Tibial nerve (tissue), 4 donors: Measurements from ENCODE around the gene TOM1L2. TPM values are rescaled to one million over a fixed set of nuclear protein-coding genes. Genes with fewer than 3 reads are reported as not detected.

Experiments
- DNase-seq, 2 donors: peaks; one replicate each; pipeline ENCODE4 v3.0.0-alpha.2; 2019; ENCODE audit warnings: low spot score in 2 of 2
- H3K27ac ChIP-seq, 4 donors: fragments of 200-600 bp; sonication (generic) in 3 of 4; one replicate each; pipeline ENCODE4 v1.5.1; 2017 to 2019; ENCODE audit warnings: mild to moderate bottlenecking in 1 of 4
- H3K27me3 ChIP-seq, 2 donors: fragments of 200-600 bp; sonication (generic) in 1 of 2; one replicate each; pipeline versions ENCODE4 v1.5.1 to v1.6.0; 2017 to 2019
- H3K36me3 ChIP-seq, 3 donors: fragments of 200-600 bp; sonication (generic); one replicate each; pipeline ENCODE4 v1.5.1; 2018 to 2019
- H3K4me1 ChIP-seq, 4 donors: fragments of 200-600 bp; sonication (generic) in 3 of 4; one replicate each; pipeline ENCODE4 v1.5.1; 2017 to 2019
- H3K4me3 ChIP-seq, 4 donors: fragments of 200-600 bp; sonication (generic) in 3 of 4; one replicate each; pipeline ENCODE4 v1.5.1; 2017 to 2019; ENCODE audit warnings: mild to moderate bottlenecking in 1 of 4, moderate library complexity in 1 of 4
- H3K9me3 ChIP-seq, 4 donors: fragments of 200-600 bp; sonication (generic) in 3 of 4; one replicate each; pipeline ENCODE4 v1.5.1; 2017 to 2019
- CTCF ChIP-seq, 5 experiments: fragments of 200-600 bp in 3 of 5; fragments of 450-650 bp in 2 of 5; sonication (generic) in 3 of 5; IDR thresholded peaks; one replicate each; pipeline ENCODE4 v1.5.1; 2016 to 2019; ENCODE audit warnings: antibody characterized with exemption in 5 of 5, mild to moderate bottlenecking in 3 of 5, moderate library complexity in 2 of 5
- EP300 ChIP-seq, 2 donors: sonication (generic); formaldehyde crosslinking; IDR thresholded peaks; one replicate each; pipeline ENCODE4 v1.6.1; 2017; ENCODE audit warnings: antibody characterized with exemption in 2 of 2, mild to moderate bottlenecking in 1 of 2
- POLR2A ChIP-seq, 2 donors: fragments of 450-650 bp; IDR thresholded peaks; one replicate each; pipeline ENCODE4 v1.6.1; 2017; ENCODE audit warnings: antibody characterized with exemption in 2 of 2, mild to moderate bottlenecking in 2 of 2, moderate library complexity in 2 of 2
- WGBS, 2 donors: methylation state at CpG; one replicate each; pipeline ENCODE4 v1.1.5; 2018; 5-methylcytosine and 5-hydroxymethylcytosine counted together
- total RNA-seq, 4 donors: library from RNA; depleted of rRNA; stranded (reverse); fragments of >200 nt; gene quantifications; one replicate each; pipeline ENCODE4 v1.1.0, GENCODE V29; 2016

TOM1L2 gene
- total RNA-seq, 4 donors from 2014 or later: 83.4 to 109 (median 96.8) TPM

DNA sequence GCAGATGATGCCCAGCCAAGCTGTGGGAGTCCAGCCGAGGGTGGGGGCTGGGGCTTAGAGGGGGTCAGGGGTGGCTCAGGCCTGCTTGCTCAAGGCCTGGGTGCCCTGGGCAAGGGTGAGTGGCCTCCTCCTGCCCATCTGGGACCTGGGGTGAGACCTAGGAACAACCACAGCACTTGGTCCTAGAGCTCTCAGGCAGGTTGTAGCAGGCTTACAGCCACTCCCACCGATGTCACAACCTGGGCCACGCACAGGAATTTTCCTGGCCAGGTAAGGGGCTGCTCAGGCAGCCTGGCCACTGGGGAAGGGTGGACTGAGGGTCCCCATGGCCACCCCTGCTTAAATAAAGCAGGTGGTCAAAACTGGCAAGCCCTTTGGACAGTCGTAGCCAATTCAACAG, 129.1 kb downstream of the TOM1L2 start:
- H3K9me3 ChIP-seq: no peaks in the 10 kb centered on the region
- TF ChIP-seq POLR2A (IDR thresholded peaks at IDR 0.05) (no peak), CTCF (IDR thresholded peaks at IDR 0.05) (no peak), EP300 (IDR thresholded peaks at IDR 0.05) (no peak)
- H3K27me3 ChIP-seq: no peaks in the 10 kb centered on the region
- 75 to 80% methylated on average over 4 of the region's 4 CpGs for WGBS, 2 donors
- H3K27ac ChIP-seq: peak overlapping the region in 3 of 4 donors; percentile 40 to 100 (median 99)
- H3K36me3 ChIP-seq: peaks cover 0 to 31% (median 0%) of the 10 kb centered on the region in 3 donors
- no peak for DNase-seq
- H3K4me1 ChIP-seq: peaks cover 0 to 60% (median 41%) of the 10 kb centered on the region in 4 donors
- no peak overlapping the region for H3K4me3 ChIP-seq

- no peak for TF ChIP-seq POLR2A (IDR thresholded peaks at IDR 0.05)
- no peak for TF ChIP-seq CTCF (IDR thresholded peaks at IDR 0.05)
- no peak for TF ChIP-seq EP300 (IDR thresholded peaks at IDR 0.05)
- WGBS, 2 donors: 33 to 62% methylated on average over 6 to 8 of the region's 9 CpGs
- peak overlapping the region in 3 of 4 donors; percentile 99 to 100 (median 100) for H3K27ac ChIP-seq
These were observed 129.9 kb downstream of the TOM1L2 start for GRCh38 chr17:17842111-17842876.

DNA sequence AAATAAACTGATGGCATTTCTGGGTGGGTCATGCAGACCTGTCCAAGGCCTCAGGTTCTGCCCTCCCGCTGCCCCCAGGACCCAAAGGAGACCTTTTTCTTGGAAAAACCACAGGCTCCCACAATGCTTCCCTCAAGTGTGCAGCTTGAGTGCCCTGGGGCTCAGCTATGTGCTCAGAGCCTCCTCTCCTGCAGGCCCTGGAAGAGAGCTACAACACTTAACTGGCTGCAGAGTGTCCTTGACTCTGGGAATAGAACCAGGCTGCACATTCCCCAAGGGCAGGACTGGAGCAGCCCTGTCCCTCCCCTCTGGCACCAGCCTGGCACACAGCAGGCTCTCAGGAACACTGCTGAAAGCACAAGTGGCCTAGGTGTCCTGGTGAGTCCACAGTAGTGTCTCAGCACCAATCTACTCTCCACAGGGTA, 130.6 kb downstream of the TOM1L2 start:
- peak overlapping the region; percentile 99 to 100 (median 100) for H3K27ac ChIP-seq
- 60% methylated on average over 1 of the region's 1 CpG; no CpG with 5 or more reads in 1 of the 2 donors for WGBS, 2 donors
- no peak for TF ChIP-seq EP300 (IDR thresholded peaks at IDR 0.05)
- no peak for TF ChIP-seq CTCF (IDR thresholded peaks at IDR 0.05)
- TF ChIP-seq POLR2A (IDR thresholded peaks at IDR 0.05): no peak
- peaks cover 0 to 19% (median 0%) of the 10 kb centered on the region in 3 donors for H3K36me3 ChIP-seq
- H3K4me1 ChIP-seq: peaks cover 0 to 64% (median 48%) of the 10 kb centered on the region in 4 donors
- H3K4me3 ChIP-seq: no peak overlapping the region
- no peaks in the 10 kb centered on the region for H3K27me3 ChIP-seq
- DNase-seq: no peak
- H3K9me3 ChIP-seq: no peaks in the 10 kb centered on the region

More at GRCh38 chr17:17842111-17842876, 129.9 kb downstream of the TOM1L2 start:
- Histone ChIP-seq H3K4me1 (peaks cover 0 to 60% (median 43%) of the 10 kb centered on the region in 4 donors), H3K27me3 (no peaks in the 10 kb centered on the region), H3K9me3 (no peaks in the 10 kb centered on the region), H3K4me3 (no peak overlapping the region), H3K36me3 (peaks cover 0 to 26% (median 0%) of the 10 kb centered on the region in 3 donors)
- DNase-seq: no peak

DNA sequence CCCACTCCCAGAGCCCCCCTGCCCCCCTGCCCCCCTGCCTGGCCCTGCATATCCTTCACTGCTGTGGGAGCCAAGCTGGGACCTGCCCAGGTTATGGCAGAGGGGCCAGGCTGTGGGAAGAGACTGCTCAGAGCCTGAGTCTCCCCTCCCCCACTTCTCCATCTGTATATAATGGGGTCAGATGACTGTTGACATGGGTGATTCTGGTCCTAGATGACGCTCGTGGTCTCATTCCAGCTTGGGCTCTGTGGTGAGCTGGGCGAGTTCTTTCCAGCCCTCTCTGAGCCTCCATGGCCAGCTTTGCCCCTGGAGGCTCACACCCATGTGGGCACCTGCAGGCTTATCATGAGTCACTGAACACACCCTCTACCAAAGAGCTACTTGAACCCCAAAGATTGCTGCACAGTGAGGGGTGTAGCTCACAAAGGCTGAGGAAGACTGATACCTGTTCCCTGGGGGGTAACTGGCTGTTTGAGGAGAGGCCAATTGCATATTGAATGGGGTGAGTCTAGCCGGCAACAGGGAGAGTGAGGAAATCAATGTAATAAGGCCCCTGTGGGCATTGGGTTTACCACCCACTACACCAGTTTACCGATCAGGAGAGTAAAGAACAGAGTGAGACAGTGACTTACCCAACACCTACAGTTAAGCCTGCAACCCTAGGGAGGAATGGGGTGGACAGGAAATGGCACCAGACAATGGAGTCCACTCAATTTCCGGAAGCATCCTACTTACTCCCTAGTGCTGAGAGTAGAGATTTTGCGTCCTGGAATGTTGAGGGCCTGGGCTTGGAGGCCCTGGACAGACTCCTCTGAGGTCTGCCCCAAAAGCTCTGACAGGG, 131.2 kb downstream of the TOM1L2 start:
- H3K27me3 ChIP-seq: no peaks in the 10 kb centered on the region
- peak in 1 of 2 donors; percentile 65 for DNase-seq
- peaks cover 0 to 13% (median 0%) of the 10 kb centered on the region in 3 donors for H3K36me3 ChIP-seq
- no peaks in the 10 kb centered on the region for H3K9me3 ChIP-seq
- peak overlapping the region; percentile 34 to 65 (median 40) for H3K4me3 ChIP-seq
- H3K4me1 ChIP-seq: peaks cover 0 to 65% (median 49%) of the 10 kb centered on the region in 4 donors
- TF ChIP-seq POLR2A (IDR thresholded peaks at IDR 0.05) (no peak), CTCF (IDR thresholded peaks at IDR 0.05) (no peak), EP300 (IDR thresholded peaks at IDR 0.05) (no peak)
- 39 to 41% methylated on average over 6 to 7 of the region's 7 CpGs for WGBS, 2 donors
- H3K27ac ChIP-seq: peak overlapping the region; percentile 99 to 100 (median 100)
